ENCODE measurements around the gene MCCC1.

DNA sequence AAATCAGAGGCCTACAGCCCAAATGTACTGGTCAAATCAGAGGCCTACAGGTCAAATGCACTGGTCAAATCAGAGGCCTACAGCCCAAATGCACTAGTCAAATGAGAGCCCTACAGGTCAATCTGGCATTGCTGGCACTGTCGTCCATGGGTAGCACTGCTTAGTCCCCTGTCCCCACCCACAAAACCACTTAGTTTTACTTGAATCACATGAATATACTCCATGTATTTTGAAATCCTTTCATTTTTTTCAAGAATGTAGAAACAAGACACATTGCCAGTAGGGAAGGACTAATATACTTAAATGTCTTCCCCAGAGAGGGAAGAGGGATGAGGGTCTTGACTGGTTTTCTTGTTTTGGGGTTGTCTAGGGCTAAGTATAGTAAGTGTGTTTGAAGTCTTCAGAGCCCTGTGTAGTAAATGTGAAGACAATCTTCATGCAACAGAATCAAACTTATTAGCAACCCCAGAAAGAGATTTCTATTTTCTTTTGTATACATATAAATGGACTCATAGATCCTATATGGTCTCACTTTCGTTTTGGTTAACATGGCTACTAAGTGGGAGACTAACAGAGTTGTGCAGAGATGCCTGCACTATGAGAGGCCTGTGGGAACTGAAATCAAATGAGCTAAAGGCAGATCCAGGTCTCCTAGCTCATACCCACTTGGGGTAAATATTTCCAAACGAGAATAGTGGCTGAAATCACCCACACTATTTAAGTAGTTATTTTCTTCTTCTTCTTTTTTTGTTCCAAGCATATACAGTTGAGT is 80.7 kb downstream of the MCCC1 start:
- TF ChIP-seq, protein P1, sequence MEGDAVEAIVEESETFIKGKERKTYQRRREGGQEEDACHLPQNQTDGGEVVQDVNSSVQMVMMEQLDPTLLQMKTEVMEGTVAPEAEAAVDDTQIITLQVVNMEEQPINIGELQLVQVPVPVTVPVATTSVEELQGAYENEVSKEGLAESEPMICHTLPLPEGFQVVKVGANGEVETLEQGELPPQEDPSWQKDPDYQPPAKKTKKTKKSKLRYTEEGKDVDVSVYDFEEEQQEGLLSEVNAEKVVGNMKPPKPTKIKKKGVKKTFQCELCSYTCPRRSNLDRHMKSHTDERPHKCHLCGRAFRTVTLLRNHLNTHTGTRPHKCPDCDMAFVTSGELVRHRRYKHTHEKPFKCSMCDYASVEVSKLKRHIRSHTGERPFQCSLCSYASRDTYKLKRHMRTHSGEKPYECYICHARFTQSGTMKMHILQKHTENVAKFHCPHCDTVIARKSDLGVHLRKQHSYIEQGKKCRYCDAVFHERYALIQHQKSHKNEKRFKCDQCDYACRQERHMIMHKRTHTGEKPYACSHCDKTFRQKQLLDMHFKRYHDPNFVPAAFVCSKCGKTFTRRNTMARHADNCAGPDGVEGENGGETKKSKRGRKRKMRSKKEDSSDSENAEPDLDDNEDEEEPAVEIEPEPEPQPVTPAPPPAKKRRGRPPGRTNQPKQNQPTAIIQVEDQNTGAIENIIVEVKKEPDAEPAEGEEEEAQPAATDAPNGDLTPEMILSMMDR (IDR thresholded peaks at IDR 0.05 in 4 of 5, conservative IDR thresholded peaks at IDR 0.05 in 1 of 5), result no peak
- no peak for TF ChIP-seq POLR2A (IDR thresholded peaks at IDR 0.05)

Data from gastrocnemius medialis (tissue), 4 donors.